Measurements from ENCODE around the gene ADGRD1.

Gene ADGRD1

GRCh38 chr12:131054345-131055092, 100.8 kb downstream of the ADGRD1 start:
- TF ChIP-seq, protein P1, sequence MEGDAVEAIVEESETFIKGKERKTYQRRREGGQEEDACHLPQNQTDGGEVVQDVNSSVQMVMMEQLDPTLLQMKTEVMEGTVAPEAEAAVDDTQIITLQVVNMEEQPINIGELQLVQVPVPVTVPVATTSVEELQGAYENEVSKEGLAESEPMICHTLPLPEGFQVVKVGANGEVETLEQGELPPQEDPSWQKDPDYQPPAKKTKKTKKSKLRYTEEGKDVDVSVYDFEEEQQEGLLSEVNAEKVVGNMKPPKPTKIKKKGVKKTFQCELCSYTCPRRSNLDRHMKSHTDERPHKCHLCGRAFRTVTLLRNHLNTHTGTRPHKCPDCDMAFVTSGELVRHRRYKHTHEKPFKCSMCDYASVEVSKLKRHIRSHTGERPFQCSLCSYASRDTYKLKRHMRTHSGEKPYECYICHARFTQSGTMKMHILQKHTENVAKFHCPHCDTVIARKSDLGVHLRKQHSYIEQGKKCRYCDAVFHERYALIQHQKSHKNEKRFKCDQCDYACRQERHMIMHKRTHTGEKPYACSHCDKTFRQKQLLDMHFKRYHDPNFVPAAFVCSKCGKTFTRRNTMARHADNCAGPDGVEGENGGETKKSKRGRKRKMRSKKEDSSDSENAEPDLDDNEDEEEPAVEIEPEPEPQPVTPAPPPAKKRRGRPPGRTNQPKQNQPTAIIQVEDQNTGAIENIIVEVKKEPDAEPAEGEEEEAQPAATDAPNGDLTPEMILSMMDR (IDR thresholded peaks at IDR 0.05; ENCODE audit: low read depth, low read length) = no peak
- H3K4me3 ChIP-seq (ENCODE audit: low read depth, low read length) = no peak overlapping the region

DNA sequence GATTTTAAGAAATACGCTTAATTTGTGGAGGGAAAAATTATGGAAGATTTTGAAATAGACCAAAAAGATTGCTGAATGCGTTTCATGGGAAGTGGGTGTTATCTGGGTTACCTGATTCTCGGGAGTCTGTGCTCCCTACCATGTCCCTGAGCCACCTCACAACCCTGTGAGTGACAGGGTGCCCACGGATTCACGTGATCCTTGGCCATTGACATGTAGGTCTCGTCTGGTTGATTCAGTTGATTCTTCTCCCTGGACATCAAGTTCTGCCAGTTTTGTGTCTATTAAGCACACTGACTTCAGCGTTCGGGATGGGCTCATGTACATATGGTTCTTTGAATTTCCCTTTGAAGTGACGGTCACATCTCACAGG, 101.4 kb downstream of the ADGRD1 start:
- TF ChIP-seq, protein P1 (IDR thresholded peaks at IDR 0.05; ENCODE audit: low read depth, low read length) = no peak
- no peak overlapping the region for H3K4me3 ChIP-seq (ENCODE audit: low read depth, low read length)

DNA sequence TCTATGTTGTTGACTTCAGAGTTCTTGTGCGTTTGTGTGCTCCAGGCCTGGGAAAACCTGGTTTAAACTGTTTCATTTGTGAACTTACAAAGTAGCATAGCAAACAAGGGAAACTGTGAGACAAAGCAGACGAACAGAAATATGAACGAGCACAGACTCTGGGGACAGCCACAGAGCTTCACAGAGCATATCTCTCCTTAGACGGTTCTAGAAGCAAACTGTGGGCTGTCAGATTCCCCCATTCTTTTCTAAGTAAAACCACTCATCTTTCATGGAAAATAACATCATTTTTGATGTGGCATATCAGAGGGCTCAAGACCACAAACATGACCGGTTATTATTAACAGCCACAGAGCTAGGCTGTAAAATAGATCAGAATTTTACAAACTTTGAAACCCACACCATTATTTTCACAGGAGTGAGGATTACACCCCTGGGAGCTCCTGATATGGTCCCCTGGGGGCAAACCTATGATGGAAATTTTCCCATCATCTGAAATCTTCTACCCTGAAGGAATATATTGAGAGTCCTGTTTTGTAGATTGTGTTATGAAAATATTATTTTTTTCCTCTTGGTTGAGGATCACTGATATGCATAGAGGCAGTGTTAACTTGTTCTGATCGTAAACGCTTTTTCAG, 102.0 kb downstream of the ADGRD1 start:
- no peak overlapping the region for H3K4me3 ChIP-seq (ENCODE audit: low read depth, low read length)
- TF ChIP-seq, protein P1 (IDR thresholded peaks at IDR 0.05; ENCODE audit: low read depth, low read length) = no peak

- H3K4me3 ChIP-seq (ENCODE audit: low read depth, low read length) = no peak overlapping the region
- TF ChIP-seq, protein P1 (IDR thresholded peaks at IDR 0.05; ENCODE audit: low read depth, low read length) = no peak
These were observed 102.9 kb downstream of the ADGRD1 start for GRCh38 chr12:131056626-131057025.

DNA sequence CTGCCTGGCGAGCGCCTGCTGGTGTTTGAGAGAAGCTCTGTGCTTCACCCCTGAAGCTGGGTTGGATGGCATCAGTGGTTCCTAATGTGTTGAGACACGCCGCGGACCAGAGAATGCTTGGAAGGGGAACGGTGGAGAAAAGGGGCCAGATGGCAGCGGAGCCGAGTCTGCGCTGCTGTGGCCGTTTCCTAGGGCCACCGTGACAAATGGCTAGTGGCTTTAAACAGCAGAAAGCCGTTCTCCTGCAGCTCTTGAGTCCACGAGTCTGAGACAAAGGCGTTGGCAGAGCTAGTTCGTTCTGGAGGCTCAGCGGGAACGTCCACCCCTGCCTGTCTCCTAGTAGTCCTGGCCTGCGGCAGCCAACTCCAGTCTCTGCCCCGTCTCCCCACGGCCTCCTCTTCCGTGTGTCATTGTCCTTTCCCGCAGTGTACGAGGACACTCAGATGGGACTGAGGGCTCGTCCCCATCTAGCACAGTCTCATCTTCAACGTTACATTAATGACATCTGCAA, 103.6 kb downstream of the ADGRD1 start:
- TF ChIP-seq, protein P1 (IDR thresholded peaks at IDR 0.05; ENCODE audit: low read depth, low read length) = no peak
- H3K4me3 ChIP-seq (ENCODE audit: low read depth, low read length) = no peak overlapping the region

GRCh38 chr12:131057722-131058515, 104.2 kb downstream of the ADGRD1 start:
- TF ChIP-seq, protein P1 (IDR thresholded peaks at IDR 0.05; ENCODE audit: low read depth, low read length) = no peak
- no peak overlapping the region for H3K4me3 ChIP-seq (ENCODE audit: low read depth, low read length)

Data from WI38 (cell line).